HG03457 (cell line): ENCODE data around the gene ZNF566.
A peak's percentile ranks its signal among the peaks of the same experiment; 100 is the strongest.
"Not testable (repeated sequence)": the region's sequence is repeated elsewhere in the genome, so short reads cannot be mapped to it uniquely, and the experiment has no call there.

Experiments used
- ATAC-seq: cut with Tn5 transposase; IDR thresholded peaks from one replicate; pipeline ENCODE4 v1.9.1; 2021; ENCODE audit warnings: moderate number of reproducible peaks; ENCODE audit not compliant: unreplicated experiment

The ZNF566 gene

DNA sequence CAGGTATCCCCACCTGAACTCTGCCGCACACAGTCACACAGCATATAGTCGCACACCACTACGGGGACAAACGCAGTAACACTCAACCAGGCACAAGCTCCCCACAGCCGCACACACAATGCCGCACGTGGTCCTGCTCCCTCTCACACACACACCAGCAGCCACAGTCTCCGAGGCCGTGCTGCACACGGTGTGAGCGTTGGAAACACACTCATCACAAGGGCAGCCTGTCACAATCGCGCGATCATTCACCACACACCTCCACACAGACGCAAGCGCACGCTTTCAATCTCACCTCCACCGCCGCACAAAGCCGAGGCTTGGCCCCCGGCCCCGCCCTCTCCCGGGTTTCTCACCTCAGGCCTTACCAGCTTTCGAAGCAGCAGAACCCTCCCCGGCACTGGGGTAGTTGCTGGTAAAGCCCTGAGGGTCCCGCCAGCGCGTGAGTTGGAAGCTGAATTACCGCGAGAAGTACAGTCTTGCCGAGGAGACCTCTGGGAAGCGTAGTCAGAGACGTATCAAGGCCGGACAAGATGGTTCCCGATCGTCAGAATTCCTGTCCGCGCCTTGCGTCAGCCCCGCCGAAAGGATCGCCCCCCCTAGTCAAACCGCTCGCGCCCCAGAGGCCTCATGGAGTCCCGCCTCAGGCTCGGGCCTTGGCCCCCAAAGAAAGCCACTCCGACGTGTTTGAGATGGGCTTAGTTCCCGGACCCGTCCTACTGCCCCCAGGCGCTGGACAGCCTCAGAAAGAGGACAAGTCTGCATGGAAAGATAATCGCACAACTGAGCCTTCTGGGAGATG lies at the start of gene ZNF566:
Gene ZNF566 (minus strand): TSS at position 444 of the 802 bp plus-strand sequence. CDS start 13,004 bp downstream, outside the sequence.
- ATAC-seq: peak; percentile 73

DNA sequence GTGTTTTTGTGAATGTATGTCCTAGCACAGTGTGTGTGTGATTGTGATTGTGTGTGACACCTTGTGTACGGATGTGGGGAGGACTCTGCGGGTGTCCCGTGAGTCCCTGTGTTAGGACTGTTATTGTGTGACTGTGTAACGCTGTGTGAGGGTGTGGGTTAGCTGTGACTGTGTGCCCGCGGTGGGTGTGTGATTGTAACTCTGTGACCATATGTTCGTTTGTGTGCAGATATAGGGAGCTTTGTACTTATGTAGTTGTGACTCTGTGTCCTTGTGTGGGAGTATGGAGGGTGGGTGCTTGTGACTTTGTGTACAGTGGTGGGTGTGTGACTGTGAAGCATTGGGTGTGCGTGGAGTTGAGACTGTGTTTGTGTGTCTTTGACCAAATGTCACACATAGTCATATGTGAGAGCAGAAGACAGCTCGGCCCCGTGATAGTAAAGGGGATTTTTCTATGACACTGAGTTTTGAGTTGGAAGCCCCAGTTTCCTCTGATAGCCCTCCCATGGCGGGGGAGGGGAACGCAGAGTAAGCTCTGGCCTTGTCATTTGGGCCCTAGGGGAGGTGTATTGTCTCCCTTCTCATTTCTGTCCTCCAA lies 39.7 kb upstream of the ZNF566 start:
- no peak for ATAC-seq

DNA sequence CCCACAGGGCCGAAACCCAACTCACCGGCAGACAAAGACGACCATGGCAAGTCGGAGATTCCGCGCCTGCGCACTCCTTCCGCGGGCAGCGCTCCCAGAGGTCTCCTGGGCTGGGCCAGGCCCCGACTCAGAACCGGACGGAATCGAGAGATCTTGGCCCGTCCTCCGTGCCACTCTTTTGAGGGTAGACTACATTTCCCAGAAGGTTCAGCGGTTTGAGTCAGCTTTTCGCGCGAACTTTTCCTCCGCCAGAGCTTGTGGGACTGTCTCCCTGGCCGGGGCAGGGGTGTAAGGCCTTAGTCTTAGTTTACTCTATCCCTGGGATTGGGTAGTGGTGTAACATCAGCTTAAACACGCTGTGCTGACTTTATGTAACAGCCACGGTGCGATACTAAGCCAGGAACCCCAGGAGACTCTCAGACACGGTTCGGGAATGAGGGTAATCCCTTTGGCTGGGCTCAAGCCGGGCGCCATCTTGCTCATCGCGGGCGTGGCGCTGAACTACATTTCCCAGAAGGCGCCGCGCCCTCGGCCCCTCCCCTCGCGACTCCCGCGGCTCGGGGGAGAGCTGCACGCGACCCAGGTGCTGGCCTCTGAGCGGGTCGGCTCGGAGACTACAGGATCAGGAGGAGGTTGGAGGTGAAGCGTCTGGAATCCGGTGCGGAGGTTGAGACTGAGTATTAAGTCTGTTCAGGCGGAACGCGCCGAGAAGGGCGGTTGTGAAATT lies 39.0 kb upstream of the ZNF566 start, which contains the start of gene ZNF260:
Gene ZNF260 (minus strand): TSS at position 78 of the 727 bp plus-strand sequence. CDS start 13,033 bp downstream, outside the sequence.
- peak; percentile 75 for ATAC-seq

DNA sequence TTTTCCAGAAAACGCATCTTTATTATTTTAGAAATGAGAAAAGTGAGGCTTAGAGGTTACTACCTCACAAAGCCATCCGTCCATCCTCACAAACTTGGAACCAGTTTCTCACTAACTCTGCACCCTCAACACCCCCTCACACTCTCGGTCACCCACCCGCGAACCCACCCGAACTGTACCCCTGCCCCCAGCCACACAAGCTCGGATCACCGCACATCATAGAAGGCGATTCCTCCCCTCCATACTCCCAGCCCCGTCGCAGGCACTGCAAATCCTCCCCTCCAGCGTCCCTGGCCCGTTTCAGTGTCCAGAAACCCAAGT lies 38.5 kb upstream of the ZNF566 start:
- peak; percentile 3 for ATAC-seq

DNA sequence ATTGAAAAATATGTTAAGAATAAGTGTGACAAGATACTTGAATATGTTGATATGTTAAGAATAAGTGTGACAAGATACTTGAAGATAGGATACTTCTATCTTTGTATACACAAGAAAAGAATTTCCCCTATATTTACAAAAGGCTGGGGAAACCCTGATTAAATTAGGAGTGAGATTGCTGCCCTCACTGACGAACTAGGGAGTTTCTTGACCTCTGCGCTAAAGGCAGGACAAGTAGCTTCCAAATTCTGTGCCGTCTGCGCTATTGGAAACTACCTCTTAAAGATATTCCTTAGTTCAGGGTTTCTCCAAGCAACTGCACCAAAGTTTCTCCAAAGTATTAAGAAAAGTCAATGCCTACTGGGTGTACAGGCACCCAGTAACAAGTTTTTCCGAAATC lies 38.0 kb upstream of the ZNF566 start:
- no peak for ATAC-seq

DNA sequence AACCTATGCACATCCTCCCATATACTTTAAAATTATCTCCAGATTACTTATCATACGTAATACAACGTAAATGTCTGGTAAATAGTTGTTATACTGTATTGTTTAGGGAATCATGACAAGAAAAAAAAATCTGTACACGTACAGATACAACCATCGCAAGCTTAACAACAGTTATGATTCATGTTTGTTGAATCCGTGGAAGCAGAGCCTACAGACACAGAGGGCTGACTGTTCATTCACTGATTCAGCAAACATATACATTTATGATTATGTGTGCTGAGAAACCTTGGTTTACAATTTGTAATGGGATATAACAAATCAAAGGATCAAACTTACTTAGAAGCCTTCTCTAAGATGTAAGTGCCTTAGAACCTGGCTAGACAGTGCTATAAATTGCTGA lies 37.2 kb upstream of the ZNF566 start:
- ATAC-seq: no peak

DNA sequence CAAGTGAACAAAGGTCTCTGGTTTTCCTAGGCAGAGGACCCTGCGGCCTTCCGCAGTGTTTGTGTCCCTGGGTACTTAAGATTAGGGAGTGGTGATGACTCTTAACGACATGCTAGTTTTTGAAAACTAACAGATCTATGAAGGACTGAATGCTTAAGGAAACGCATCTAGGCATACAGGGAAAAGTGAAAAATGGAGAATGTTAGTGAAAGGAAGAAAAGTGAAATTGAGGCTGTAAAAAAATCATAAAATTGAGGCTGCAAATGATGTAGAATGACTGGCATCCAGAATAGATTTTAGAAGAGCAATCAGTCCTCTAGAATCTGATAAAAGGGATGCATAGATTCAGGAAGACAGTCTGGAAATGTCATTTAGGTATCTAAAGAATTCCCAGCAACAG lies 35.3 kb upstream of the ZNF566 start:
- no peak for ATAC-seq

DNA sequence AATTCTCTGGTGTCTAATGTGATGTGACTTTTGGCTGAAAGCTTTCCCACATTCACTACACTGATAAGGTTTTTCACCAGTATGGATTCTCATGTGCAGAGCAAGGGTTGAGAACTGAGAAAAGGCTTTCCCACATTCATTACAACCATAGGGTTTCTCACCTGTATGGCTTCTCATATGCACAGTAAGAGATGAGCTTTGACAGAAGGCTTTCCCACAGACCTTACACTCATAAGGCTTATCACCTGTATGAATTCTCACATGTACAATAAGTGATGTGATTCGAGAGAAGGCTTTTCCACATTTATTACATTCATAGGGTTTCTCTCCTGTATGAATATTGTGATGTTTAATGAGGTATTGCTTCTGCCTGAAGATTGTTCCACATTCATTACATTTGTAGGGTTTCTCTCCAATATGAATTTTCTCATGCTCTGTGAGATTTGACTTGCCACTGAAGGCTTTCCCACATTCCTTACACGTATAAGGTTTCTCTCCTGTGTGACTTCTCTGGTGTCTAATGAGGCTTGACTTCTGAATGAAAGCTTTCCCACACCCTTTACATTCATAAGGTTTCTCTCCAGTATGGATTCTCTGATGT lies 24.8 kb upstream of the ZNF566 start:
- no peak for ATAC-seq

DNA sequence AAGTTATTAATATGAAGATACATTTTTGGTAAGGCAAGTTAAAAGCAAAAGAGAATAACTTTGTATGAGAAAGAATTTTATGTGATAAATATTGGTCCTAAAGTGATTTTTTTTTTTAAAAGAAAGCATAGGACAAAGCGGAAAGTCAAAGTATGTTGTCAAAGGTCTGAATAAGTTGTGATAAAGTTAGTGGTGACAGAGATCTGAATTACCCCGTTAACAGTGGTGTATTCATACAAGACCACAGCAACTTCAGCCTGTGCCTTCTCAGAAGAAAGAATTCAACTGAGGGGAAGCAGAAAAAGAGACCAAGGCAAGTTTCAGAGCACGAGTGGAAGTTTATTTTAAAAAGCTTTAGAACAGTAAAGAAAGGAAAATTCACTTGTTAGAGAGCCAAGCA lies 19.0 kb upstream of the ZNF566 start:
- no peak for ATAC-seq

DNA sequence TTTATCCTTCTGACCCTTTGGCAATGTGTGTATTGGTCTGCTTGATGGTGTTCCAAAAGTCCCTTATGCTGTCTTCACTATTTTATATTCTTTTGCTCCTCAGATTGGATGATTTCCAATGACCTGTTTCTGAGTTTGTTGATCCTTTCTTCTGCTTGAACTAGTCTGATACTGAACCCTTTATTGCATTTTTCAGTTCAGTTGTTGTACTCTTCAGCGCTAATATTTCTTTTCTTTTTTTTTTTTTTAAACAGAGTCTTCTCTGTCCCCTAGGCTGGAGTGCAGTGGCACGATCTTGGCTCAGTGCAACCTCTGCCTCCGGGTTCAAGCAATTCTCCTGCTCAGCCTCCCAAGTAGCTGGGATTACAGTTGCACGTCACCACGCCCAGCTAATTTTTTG lies 12.6 kb upstream of the ZNF566 start:
- ATAC-seq: no peak

DNA sequence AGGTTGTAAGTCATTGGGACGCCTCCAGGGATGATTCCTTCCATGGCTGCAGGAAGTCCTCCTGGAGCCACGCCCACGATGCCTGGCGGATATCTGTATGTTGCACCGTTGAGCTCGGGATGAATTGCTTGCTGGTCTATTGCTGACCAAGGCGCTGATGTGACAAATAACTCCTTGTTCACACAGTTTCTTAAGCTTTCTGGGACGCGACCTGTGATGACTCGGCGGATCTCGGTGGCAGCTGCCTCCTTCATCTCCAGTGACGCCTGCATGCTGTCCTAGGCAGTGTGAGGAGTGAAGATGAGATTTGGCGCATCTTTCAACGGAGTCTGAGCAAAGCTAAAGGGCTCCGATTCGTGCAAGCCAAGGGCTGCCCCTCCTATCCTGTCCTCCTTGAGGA lies 7.6 kb upstream of the ZNF566 start:
- ATAC-seq: no peak

DNA sequence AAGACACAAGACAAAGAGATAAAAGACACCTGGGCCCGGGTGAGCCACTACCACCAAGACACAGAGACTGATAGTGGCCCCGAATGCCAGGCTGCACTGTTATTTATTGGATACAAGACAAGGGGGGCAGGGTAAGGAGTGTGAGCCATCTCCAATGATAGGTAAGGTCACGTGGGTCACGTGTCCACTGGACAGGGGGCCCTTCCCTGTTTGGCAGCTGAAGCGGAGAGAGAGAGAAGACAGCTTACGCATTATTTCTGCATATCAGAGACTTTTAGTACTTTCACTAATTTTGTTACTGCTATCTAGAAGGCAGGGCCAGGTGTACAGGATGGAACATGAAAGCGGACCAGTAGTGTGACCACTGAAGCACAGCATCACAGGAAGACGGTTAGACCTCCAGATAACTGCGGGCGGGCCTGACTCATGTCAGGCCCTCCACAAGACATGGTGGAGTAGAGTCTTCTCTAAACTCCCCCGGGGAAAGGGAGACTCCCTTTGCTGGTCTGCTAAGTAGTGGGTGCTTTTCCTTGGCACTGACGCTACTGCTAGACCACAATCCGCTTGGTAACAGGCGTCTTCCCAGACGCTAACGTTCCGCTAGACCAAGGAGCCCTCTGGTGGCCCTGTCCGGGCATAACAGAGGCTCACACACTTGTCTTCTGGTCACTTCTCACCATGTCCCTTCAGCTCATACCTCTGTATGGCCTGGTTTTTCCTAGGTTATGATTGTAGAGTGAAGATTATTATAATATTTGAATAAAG lies 3.5 kb upstream of the ZNF566 start:
- not testable (repeated sequence) for ATAC-seq

DNA sequence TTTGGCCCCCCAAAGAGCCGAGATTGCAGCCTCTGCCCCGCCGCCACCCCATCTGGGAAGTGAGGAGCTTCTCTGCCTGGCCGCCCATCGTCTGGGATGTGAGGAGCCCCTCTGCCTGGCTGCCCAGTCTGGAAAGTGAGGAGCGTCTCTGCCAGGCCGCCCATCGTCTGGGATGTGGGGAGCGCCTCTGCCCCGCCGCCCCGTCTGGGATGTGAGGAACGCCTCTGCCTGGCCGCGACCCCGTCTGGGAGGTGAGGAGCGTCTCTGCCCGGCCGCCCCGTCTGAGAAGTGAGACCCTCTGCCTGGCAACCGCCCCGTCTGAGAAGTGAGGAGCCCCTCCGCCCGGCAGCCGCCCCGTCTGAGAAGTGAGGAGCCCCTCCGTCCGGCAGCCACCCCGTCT lies 1.5 kb upstream of the ZNF566 start:
- ATAC-seq: not testable (repeated sequence)

DNA sequence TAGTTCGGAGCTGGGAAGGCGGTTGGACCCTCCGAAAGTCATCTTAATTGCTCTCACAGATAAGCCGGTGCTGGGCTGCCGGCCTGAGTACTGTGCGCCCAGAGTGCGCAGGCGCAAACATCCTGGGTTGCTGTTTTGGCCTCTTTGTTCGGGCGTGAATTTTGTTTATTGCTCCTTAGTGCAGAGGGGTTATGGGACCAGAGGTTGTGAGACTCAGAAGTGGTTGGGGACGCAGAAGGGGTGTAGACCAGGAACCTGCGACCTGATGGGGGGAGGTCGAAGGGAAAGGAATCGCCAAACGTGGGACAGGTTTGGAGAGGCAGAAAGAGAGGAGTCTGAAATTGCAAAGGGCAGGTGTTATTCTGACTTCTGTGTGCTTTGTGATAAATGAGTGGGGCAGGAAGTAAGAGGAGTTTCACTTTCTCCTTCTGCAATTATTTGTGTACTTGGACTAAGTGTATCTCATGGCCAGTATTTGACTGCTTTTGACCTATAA lies 607 bp upstream of the ZNF566 start:
- ATAC-seq: peak; percentile 38

DNA sequence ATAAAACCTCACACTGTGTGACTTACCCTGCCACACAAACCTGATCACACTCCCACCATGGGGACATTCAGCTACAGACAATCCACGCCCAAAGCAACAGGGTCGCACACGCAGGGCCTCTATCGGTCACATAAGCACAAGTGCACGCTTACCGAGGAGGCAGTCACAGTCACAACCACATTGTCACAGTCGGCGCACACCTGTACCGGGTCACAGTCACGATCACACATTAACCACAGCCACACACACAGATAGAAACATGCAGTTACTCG lies 579 bp downstream of the ZNF566 start:
- no peak for ATAC-seq

DNA sequence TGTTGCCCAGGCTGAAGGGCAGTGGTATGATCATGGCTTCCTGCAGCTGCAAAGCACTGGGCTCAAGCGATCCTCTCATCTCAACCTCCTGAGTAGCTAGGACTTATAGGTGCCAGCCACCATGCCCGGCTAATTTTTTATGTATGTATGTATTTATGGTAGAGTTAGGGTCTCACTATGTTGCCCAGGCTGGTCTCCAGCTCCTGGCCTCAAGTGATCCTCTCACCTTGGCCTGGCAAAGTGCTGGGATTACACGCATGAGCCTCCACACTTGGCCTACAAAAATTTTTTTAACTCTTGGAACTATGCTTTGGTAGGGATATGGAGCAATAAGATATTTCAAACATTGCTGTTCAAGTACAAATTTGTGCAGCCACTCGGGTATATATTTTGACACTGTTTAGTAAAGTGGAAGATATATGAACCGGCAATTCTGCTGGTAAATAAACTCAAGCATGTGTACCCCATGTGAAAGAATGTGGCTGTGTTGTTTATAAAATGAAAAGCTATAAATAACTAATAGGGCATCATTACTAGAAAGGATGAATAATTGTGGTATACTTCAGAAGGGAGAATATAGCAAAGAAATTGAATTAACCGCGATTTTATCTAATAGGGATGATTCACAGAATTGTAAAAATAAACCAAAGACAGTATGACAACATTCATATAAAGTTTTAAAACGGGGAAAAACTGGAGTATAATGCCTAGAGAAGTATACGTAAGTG lies 1.1 kb downstream of the ZNF566 start:
- no peak for ATAC-seq

DNA sequence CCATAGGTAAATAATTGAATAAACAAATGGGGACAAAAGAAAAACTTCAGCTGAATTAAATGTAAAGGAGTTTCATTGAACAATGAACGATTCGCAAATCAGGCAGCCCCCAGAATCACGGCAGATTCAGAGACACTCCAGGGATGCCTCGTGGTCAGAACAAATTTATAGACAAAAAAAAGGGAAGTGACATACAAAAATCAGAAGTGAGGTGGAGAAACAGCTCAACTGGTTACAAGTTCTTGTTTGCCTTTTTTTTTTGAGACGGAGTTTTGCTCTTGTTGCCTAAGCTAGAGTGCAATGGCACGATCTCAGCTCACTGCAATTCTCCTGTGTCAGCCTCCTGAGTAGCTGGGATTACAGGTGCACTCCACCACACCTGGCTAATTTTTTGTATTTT lies 5.7 kb downstream of the ZNF566 start:
- no peak for ATAC-seq

DNA sequence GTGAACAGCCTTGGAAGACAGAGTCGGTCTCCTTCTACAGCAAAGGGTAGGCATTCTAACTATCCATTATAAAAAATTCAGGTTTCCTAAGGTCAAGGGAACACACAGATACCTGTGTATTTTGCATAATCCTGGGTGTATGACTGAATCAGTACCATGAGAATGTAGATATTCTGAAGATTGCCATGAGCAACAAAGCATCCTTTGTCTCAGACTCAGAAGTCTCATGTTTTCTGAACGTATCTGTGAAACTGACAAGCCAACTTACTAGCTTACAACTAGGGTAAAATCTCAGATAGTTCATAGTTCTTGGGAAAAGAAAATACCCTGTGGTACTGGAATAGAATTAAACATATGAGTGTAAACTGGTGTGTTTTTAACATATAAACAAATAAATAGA lies 6.5 kb downstream of the ZNF566 start:
- ATAC-seq: no peak

DNA sequence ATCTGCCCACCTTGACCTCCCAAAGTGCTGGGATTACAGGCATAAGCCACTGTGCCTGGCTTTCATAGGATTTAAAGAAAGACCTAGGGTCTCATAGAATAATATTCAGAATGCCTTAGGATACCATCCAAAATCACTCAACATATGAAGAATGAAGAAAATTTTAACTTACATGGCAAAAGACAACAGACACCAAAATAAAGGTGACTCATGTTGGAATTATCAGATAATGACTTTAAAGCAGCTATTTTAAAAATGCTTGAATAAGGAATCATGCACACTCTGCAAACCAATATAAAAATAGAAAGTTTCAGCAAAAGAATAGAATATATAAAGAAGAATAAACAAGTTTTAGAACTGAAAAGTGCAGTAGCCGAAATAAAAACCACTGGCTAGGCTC lies 29.3 kb downstream of the ZNF566 start:
- no peak for ATAC-seq

DNA sequence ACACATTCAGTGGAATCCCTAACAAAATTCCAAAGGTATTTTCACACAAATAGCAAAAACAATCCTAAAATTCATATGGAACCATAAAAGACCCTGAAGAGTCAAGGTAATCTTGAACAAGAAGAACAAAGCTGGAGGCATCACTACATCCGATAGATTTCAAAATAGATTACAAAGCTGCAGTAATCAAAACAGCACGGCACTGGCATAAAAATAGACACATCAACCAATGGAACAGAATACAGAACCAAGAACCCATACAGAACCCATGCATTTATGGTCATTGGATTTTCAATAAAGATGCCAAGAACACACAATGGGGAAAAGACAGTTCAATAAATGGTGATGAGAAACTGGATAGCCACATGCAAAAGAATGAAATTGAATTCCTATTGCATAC lies 32.5 kb downstream of the ZNF566 start:
- no peak for ATAC-seq
